PFSK-1 (cell line): ENCODE results near the gene MAD1L1.

ENCODE experiments used
- FOXP2 ChIP-seq: optimal IDR thresholded peaks from 2 replicates; pipeline ENCODE3; 2011; ENCODE audit warnings: borderline replicate concordance, control low read depth, inconsistent platforms; ENCODE audit not compliant: insufficient read depth; ENCODE audit errors: extremely low read length, extremely low read depth
- POLR2AphosphoS5 ChIP-seq: IDR thresholded peaks from 2 replicates; pipeline ENCODE4 v1.6.1; 2012; ENCODE audit warnings: low read depth, mild to moderate bottlenecking, control low read depth, low read length, moderate library complexity
- SIN3A ChIP-seq: IDR thresholded peaks from 2 replicates; pipeline ENCODE4 v1.6.1; 2012; ENCODE audit warnings: mild to moderate bottlenecking, low read length, moderate library complexity, borderline replicate concordance; ENCODE audit not compliant: insufficient read depth
- TAF1 ChIP-seq: IDR thresholded peaks from 2 replicates; pipeline ENCODE4 v1.6.1; 2012; ENCODE audit warnings: low read length, control low read depth, borderline replicate concordance; ENCODE audit not compliant: insufficient read depth
- TF ChIP-seq, protein P1 (sequence below), 2 experiments: IDR thresholded peaks; 2 replicates each; pipeline versions ENCODE4 v1.6.1 to v1.8.0; 2011 to 2012; ENCODE audit warnings: low read depth in 2 of 2, low read length in 2 of 2, control low read depth in 1 of 2, inconsistent platforms in 1 of 2, mild to moderate bottlenecking in 1 of 2, moderate library complexity in 1 of 2; ENCODE audit not compliant: insufficient read depth in 1 of 2

Gene MAD1L1

GRCh38 chr7:2230226-2230625 lies 2.5 kb downstream of the MAD1L1 start:
- TF ChIP-seq TAF1 = no peak
- TF ChIP-seq, protein P1, sequence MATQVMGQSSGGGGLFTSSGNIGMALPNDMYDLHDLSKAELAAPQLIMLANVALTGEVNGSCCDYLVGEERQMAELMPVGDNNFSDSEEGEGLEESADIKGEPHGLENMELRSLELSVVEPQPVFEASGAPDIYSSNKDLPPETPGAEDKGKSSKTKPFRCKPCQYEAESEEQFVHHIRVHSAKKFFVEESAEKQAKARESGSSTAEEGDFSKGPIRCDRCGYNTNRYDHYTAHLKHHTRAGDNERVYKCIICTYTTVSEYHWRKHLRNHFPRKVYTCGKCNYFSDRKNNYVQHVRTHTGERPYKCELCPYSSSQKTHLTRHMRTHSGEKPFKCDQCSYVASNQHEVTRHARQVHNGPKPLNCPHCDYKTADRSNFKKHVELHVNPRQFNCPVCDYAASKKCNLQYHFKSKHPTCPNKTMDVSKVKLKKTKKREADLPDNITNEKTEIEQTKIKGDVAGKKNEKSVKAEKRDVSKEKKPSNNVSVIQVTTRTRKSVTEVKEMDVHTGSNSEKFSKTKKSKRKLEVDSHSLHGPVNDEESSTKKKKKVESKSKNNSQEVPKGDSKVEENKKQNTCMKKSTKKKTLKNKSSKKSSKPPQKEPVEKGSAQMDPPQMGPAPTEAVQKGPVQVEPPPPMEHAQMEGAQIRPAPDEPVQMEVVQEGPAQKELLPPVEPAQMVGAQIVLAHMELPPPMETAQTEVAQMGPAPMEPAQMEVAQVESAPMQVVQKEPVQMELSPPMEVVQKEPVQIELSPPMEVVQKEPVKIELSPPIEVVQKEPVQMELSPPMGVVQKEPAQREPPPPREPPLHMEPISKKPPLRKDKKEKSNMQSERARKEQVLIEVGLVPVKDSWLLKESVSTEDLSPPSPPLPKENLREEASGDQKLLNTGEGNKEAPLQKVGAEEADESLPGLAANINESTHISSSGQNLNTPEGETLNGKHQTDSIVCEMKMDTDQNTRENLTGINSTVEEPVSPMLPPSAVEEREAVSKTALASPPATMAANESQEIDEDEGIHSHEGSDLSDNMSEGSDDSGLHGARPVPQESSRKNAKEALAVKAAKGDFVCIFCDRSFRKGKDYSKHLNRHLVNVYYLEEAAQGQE (IDR thresholded peaks at IDR 0.05; ENCODE audit: insufficient read depth in 1 of 2, low read depth in 2 of 2, low read length in 2 of 2) = no peak
- no peak for TF ChIP-seq FOXP2

- TF ChIP-seq TAF1 (no peak), FOXP2 (no peak), POLR2AphosphoS5 (no peak), SIN3A (no peak)
- TF ChIP-seq, protein P1 (IDR thresholded peaks at IDR 0.05; ENCODE audit: insufficient read depth in 1 of 2, low read depth in 2 of 2, low read length in 2 of 2) = no peak
Measured at GRCh38 chr7:2229467-2229866, 3.3 kb downstream of the MAD1L1 start.

- TF ChIP-seq POLR2AphosphoS5 (no peak), TAF1 (no peak), SIN3A (no peak), FOXP2 (no peak)
- TF ChIP-seq, protein P1 (IDR thresholded peaks at IDR 0.05; ENCODE audit: insufficient read depth in 1 of 2, low read depth in 2 of 2, low read length in 2 of 2) = no peak
Measured at GRCh38 chr7:2228921-2229320, 3.8 kb downstream of the MAD1L1 start.

- TF ChIP-seq TAF1 = no peak
- TF ChIP-seq POLR2AphosphoS5 = no peak
- no peak for TF ChIP-seq SIN3A
- TF ChIP-seq FOXP2 = no peak
- TF ChIP-seq, protein P1 (IDR thresholded peaks at IDR 0.05; ENCODE audit: insufficient read depth in 1 of 2, low read depth in 2 of 2, low read length in 2 of 2) = no peak
Measured at GRCh38 chr7:2227699-2228098, 5.0 kb downstream of the MAD1L1 start.

GRCh38 chr7:2225830-2226229 lies 6.9 kb downstream of the MAD1L1 start:
- TF ChIP-seq, protein P1 (IDR thresholded peaks at IDR 0.05; ENCODE audit: insufficient read depth in 1 of 2, low read depth in 2 of 2, low read length in 2 of 2) = no peak
- no peak for TF ChIP-seq TAF1
- TF ChIP-seq POLR2AphosphoS5 = no peak
- no peak for TF ChIP-seq SIN3A
- TF ChIP-seq FOXP2 = no peak
